Fibroblast of the aortic adventitia (primary cell): ENCODE results near the gene UGGT2. TPM values are rescaled to one million over a fixed set of nuclear protein-coding genes. Genes with fewer than 3 reads are reported as not detected.
"Not testable (repeated sequence)": the region's sequence is repeated elsewhere in the genome, so short reads cannot be mapped to it uniquely, and the experiment has no call there.

Experiments
- DNase-seq: peaks from one replicate; pipeline ENCODE4 v3.0.0-alpha.2; 2010; ENCODE audit warnings: low read depth
- H3K4me3 ChIP-seq: 2 replicates; pipeline ENCODE4 v1.5.1; 2011; ENCODE audit warnings: low read depth, mild to moderate bottlenecking, control low read depth, low read length, moderate library complexity
- CTCF ChIP-seq: IDR thresholded peaks from 2 replicates; pipeline ENCODE4 v1.5.1; 2011; ENCODE audit warnings: mild to moderate bottlenecking, low read length, control low read depth, inconsistent platforms; ENCODE audit not compliant: insufficient read depth
- total RNA-seq: library from RNA; depleted of rRNA; stranded (reverse); fragments of >200 nt; gene quantifications from 2 replicates; pipeline ENCODE4 v1.2.3, GENCODE V29; 2012; ENCODE audit warnings: low replicate concordance

UGGT2 gene
- total RNA-seq, 1 donor = 67.3 TPM

- no peak for TF ChIP-seq CTCF
- no peak overlapping the region for H3K4me3 ChIP-seq
- no peak for DNase-seq
These were observed 188.1 kb downstream of the UGGT2 start for GRCh38 chr13:95865080-95865615.

GRCh38 chr13:95862408-95862807 lies 190.8 kb downstream of the UGGT2 start:
- no peak for TF ChIP-seq CTCF
- DNase-seq = no peak
- no peak overlapping the region for H3K4me3 ChIP-seq

GRCh38 chr13:95861296-95861695 lies 191.9 kb downstream of the UGGT2 start:
- no peak for TF ChIP-seq CTCF
- no peak overlapping the region for H3K4me3 ChIP-seq
- DNase-seq = no peak

GRCh38 chr13:95858286-95859075 lies 194.7 kb downstream of the UGGT2 start:
- no peak for TF ChIP-seq CTCF
- peak; percentile 87 for DNase-seq
- no peak overlapping the region for H3K4me3 ChIP-seq

- DNase-seq, H3K4me3 ChIP-seq: not testable (repeated sequence)
These were observed 207.5 kb downstream of the UGGT2 start for GRCh38 chr13:95845656-95846055.

- H3K4me3 ChIP-seq = no peak overlapping the region
- no peak for DNase-seq
- no peak for TF ChIP-seq CTCF
These were observed 210.3 kb downstream of the UGGT2 start for GRCh38 chr13:95842898-95843297.

GRCh38 chr13:95841894-95842293 lies 211.3 kb downstream of the UGGT2 start:
- H3K4me3 ChIP-seq = no peak overlapping the region
- no peak for DNase-seq
- TF ChIP-seq CTCF = no peak
